GM23338 (cell line): Measurements from ENCODE around the gene GPR139. TPM values are rescaled to one million over a fixed set of nuclear protein-coding genes. Genes with fewer than 3 reads are reported as not detected.

Experiments
- ATAC-seq: fragments of 200-7000 bp; cut with Tn5 transposase; 3 replicates; pipeline ENCODE4 v1.9.1; 2020
- DNase-seq: peaks from one replicate; pipeline ENCODE4 v3.0.0-alpha.2; 2015; ENCODE audit warnings: low spot score
- H2AFZ ChIP-seq: fragments of 200-600 bp; sonication (generic); 2 replicates; pipeline ENCODE4 v1.8.0; 2016; ENCODE audit warnings: antibody characterized with exemption, mild to moderate bottlenecking, moderate library complexity
- H3F3A ChIP-seq: fragments of 200-600 bp; sonication (generic); replicated peaks from 2 replicates; pipeline ENCODE4 v1.8.0; 2017; ENCODE audit warnings: antibody characterized with exemption, mixed run types, low read depth
- H3K27ac ChIP-seq: fragments of 200-600 bp; sonication (generic); 2 replicates; pipeline ENCODE4 v1.6.1; 2016; ENCODE audit warnings: low read depth
- H3K27me3 ChIP-seq: fragments of 200-600 bp; sonication (generic); 2 replicates; pipeline ENCODE4 v1.8.0; 2016; ENCODE audit warnings: mild to moderate bottlenecking, mixed run types, moderate library complexity; ENCODE audit not compliant: insufficient read depth
- H3K36me3 ChIP-seq: fragments of 200-600 bp; sonication (generic); 2 replicates; pipeline ENCODE4 v1.8.0; 2016; ENCODE audit warnings: mild to moderate bottlenecking; ENCODE audit not compliant: insufficient read depth
- H3K4me1 ChIP-seq: fragments of 200-600 bp; sonication (generic); 2 replicates; pipeline ENCODE4 v1.8.0; 2016; ENCODE audit warnings: mild to moderate bottlenecking, moderate library complexity; ENCODE audit not compliant: insufficient read depth
- H3K4me2 ChIP-seq: fragments of 200-600 bp; sonication (generic); 2 replicates; pipeline ENCODE4 v1.7.1; 2017; ENCODE audit warnings: mixed run types
- H3K4me3 ChIP-seq: fragments of 200-600 bp; sonication (generic); 2 replicates; pipeline ENCODE4 v1.6.1; 2016; ENCODE audit warnings: mixed run types
- H3K79me2 ChIP-seq: fragments of 200-600 bp; sonication (generic); replicated peaks from 2 replicates; pipeline ENCODE4 v1.8.0; 2017; ENCODE audit warnings: mild to moderate bottlenecking; ENCODE audit not compliant: insufficient read depth
- H3K9me2 ChIP-seq: fragments of 200-600 bp; sonication (generic); 2 replicates; pipeline ENCODE4 v1.8.0; 2017; ENCODE audit not compliant: insufficient read depth
- H4K20me1 ChIP-seq: fragments of 200-600 bp; sonication (generic); replicated peaks from 2 replicates; pipeline ENCODE4 v1.8.0; 2017; ENCODE audit warnings: mild to moderate bottlenecking; ENCODE audit not compliant: insufficient read depth
- H3K27ac Mint-ChIP-seq: 2 replicates; pipeline ENCODE4 v1.8.0; 2020; ENCODE audit warnings: inconsistent platforms, mild to moderate bottlenecking, moderate library complexity, mixed read lengths
- H3K27me3 Mint-ChIP-seq: 3 replicates; pipeline ENCODE4 v1.8.0; 2022; ENCODE audit warnings: low read depth, mild to moderate bottlenecking, moderate library complexity, mixed read lengths, inconsistent platforms; ENCODE audit not compliant: insufficient read depth, poor library complexity
- H3K36me3 Mint-ChIP-seq: 3 replicates; pipeline ENCODE4 v1.8.0; 2021; ENCODE audit warnings: low read depth, mild to moderate bottlenecking, inconsistent platforms, moderate library complexity, mixed read lengths
- H3K4me1 Mint-ChIP-seq: 3 replicates; pipeline ENCODE4 v1.8.0; 2020; ENCODE audit warnings: mild to moderate bottlenecking, inconsistent platforms, mixed read lengths
- H3K4me3 Mint-ChIP-seq: 3 replicates; pipeline ENCODE4 v1.8.0; 2021; ENCODE audit warnings: moderate library complexity, mild to moderate bottlenecking, inconsistent platforms, mixed read lengths
- H3K9me3 Mint-ChIP-seq: 3 replicates; pipeline ENCODE4 v1.8.0; 2020; ENCODE audit warnings: moderate library complexity, mild to moderate bottlenecking, inconsistent platforms, mixed read lengths
- CTCF ChIP-seq, 2 experiments: fragments of 200-600 bp in 1 of 2; sonication (generic) in 1 of 2; conservative IDR thresholded peaks; 2 replicates each; pipeline versions ENCODE4 v1.5.1 to v1.6.1; 2016 to 2017; ENCODE audit warnings: antibody characterized with exemption in 2 of 2, low read depth in 2 of 2, mild to moderate bottlenecking in 2 of 2, moderate library complexity in 1 of 2
- EZH2 ChIP-seq: fragments of 200-600 bp; sonication (generic); IDR thresholded peaks from one replicate; pipeline ENCODE4 v1.8.0; 2017; ENCODE audit warnings: antibody characterized with exemption, mild to moderate bottlenecking, low read depth; ENCODE audit not compliant: unreplicated experiment
- EZH2phosphoT487 ChIP-seq: fragments of 200-600 bp; sonication (generic); IDR thresholded peaks from one replicate; pipeline ENCODE4 v1.8.1; 2018; ENCODE audit warnings: antibody characterized with exemption; ENCODE audit not compliant: unreplicated experiment
- JUNB ChIP-seq: IDR thresholded peaks from one replicate; pipeline ENCODE4 v1.6.1; 2016; ENCODE audit warnings: antibody characterized with exemption; ENCODE audit not compliant: unreplicated experiment
- NANOG ChIP-seq: IDR thresholded peaks from 2 replicates; pipeline ENCODE4 v1.6.1; 2016; ENCODE audit warnings: antibody characterized with exemption, borderline replicate concordance
- POLR2AphosphoS5 ChIP-seq: IDR thresholded peaks from 2 replicates; pipeline ENCODE4 v1.6.1; 2016; ENCODE audit warnings: antibody characterized with exemption, low read depth
- REST ChIP-seq: IDR thresholded peaks from one replicate; pipeline ENCODE4 v1.6.1; 2018; ENCODE audit warnings: antibody characterized with exemption; ENCODE audit not compliant: unreplicated experiment
- STAT1 ChIP-seq: IDR thresholded peaks from one replicate; pipeline ENCODE4 v1.6.1; 2016; ENCODE audit warnings: antibody characterized with exemption; ENCODE audit not compliant: unreplicated experiment
- ZNF114 ChIP-seq: fragments of 250-450 bp; sonication (Bioruptor Pico); IDR thresholded peaks from 2 replicates; pipeline ENCODE4 v1.5.0; 2020; ENCODE audit warnings: mild to moderate bottlenecking, moderate library complexity
- ZNF331 ChIP-seq: fragments of 250-450 bp; sonication (Bioruptor Pico); IDR thresholded peaks from 2 replicates; pipeline ENCODE4 v1.5.0; 2020; ENCODE audit warnings: low read depth, mild to moderate bottlenecking, moderate library complexity
- polyA plus RNA-seq: library from polyadenylated mRNA; unstranded; fragments of >200 nt; fragmentation: Nextera tagmentation; extraction: Ambion mirVana; gene quantifications from 2 replicates; pipeline ENCODE4 v1.2.1, GENCODE V29; 2016
- total RNA-seq: library from RNA; depleted of rRNA; stranded (reverse); fragments of >200 nt; shearing (Covaris generic); gene quantifications from 2 replicates; pipeline ENCODE4 v1.2.3, GENCODE V29; 2014

Gene GPR139
- total and polyA plus RNA-seq, 2 experiments from 2014 or later, result 0.66 to 2.3 TPM

DNA sequence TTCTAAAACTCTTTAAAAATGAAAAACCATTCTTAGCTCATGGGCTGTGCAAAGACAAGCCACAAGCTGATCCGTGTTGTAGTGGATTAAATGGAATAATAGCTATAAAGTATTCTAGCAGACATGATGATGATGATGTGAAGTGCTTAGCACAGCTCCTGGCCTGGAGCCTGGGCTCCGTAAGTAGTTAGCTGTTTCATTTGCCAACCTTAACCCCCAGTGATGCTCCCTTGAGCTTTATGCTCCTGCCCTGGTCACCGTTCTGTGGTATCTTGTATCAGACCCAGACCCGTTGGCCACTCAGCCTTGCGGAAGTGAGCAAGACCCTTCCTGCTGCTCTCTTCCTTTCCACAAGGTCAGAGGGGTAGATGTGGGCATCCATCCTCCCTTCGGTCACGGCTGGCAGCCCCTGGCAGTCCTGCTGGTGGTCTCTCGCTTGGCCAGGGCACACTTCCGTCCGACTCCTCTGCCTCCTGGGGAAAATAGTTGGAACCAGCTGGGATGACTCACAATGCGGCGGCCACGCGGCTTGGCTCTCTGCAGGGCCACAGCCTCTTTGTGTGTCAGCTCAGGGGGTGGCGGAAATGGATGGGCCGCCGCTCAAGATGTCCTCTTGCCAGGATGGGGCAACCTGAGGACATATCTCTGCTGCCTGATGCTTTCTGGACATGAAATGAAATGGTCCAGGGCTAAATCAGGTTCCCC is 79.1 kb downstream of the GPR139 start:
- DNase-seq (no peak), ATAC-seq (no peak)
- Histone ChIP-seq H3K79me2 (no peaks in the 10 kb centered on the region), H3F3A (no peaks in the 10 kb centered on the region), H3K36me3 (no peaks in the 10 kb centered on the region), H3K4me2 (no peak overlapping the region), H3K27ac (no peak overlapping the region), H3K27me3 (no peaks in the 10 kb centered on the region), H3K4me1 (no peaks in the 10 kb centered on the region), H4K20me1 (no peaks in the 10 kb centered on the region), H3K9me2 (peaks cover 10% of the 10 kb centered on the region; the same call in 1 of the 2 replicates), H2AFZ (no peak overlapping the region), H3K4me3 (no peak overlapping the region)
- no peaks in the 10 kb centered on the region for H3K27me3 Mint-ChIP-seq
- H3K27ac Mint-ChIP-seq, result no peak overlapping the region
- peaks cover 7% of the 10 kb centered on the region for H3K4me1 Mint-ChIP-seq
- no peak for TF ChIP-seq EZH2phosphoT487
- H3K9me3 Mint-ChIP-seq, result no peaks in the 10 kb centered on the region; the same call in 2 of the 3 replicates
- H3K4me3 Mint-ChIP-seq, result no peak overlapping the region
- no peaks in the 10 kb centered on the region for H3K36me3 Mint-ChIP-seq

GRCh38 chr16:19991614-19992013 is 82.1 kb downstream of the GPR139 start:
- 0 out of 3 replicates have a peak, but pooled peaks cover 2% of the 10 kb centered on the region for H3K36me3 Mint-ChIP-seq
- H3F3A ChIP-seq, result no peaks in the 10 kb centered on the region
- no peaks in the 10 kb centered on the region for H3K27me3 Mint-ChIP-seq
- TF ChIP-seq EZH2phosphoT487, result no peak
- TF ChIP-seq POLR2AphosphoS5, result no peak
- TF ChIP-seq EZH2, result no peak
- TF ChIP-seq ZNF114 (CRISPR knock-in tag), result no peak
- no peak for TF ChIP-seq JUNB
- TF ChIP-seq STAT1, result no peak
- TF ChIP-seq CTCF (conservative IDR thresholded peaks at IDR 0.05; ENCODE audit: low read depth in 2 of 2), result peak; percentile 47
- TF ChIP-seq ZNF331 (CRISPR knock-in tag), result no peak
- no peak overlapping the region for H3K27ac Mint-ChIP-seq
- peaks cover 10% of the 10 kb centered on the region; the same call in 1 of the 2 replicates for H3K9me2 ChIP-seq
- DNase-seq (peak; percentile 41), ATAC-seq (peak; percentile 81)
- no peaks in the 10 kb centered on the region; the same call in 2 of the 3 replicates for H3K9me3 Mint-ChIP-seq
- H3K4me3 ChIP-seq, result no peak overlapping the region
- no peaks in the 10 kb centered on the region for H4K20me1 ChIP-seq
- no peak overlapping the region for H3K4me3 Mint-ChIP-seq
- no peaks in the 10 kb centered on the region for H3K36me3 ChIP-seq
- peaks cover 7% of the 10 kb centered on the region for H3K4me1 Mint-ChIP-seq
- H3K4me2 ChIP-seq, result peak overlapping the region; percentile 26; the same call in 1 of the 2 replicates
- H3K4me1 ChIP-seq, result no peaks in the 10 kb centered on the region
- no peaks in the 10 kb centered on the region for H3K79me2 ChIP-seq
- no peaks in the 10 kb centered on the region for H3K27me3 ChIP-seq
- peak overlapping the region; percentile 99 for H2AFZ ChIP-seq
- H3K27ac ChIP-seq, result no peak overlapping the region

DNA sequence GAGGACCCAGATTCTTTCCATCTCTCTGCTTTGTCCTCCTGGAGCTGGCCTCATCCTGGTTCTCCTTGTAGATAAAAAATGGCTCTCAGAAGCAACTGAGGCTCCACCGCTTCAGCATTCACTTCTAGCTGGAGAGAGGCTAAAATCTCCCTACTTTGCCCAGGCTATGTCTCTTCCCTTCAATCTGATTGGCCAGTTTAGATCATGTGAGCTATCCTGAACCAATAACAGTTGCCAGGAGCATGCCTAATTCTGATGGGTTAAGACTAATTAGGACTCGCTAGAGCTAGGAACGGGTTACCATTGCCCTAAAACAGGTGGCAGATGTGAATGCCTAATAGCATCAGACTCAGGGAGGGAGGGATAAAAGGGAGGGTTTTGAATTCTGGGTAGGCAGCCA is 89.6 kb downstream of the GPR139 start:
- peaks cover 12% of the 10 kb centered on the region; the same call in 1 of the 2 replicates for H3K4me1 ChIP-seq
- H3K27me3 ChIP-seq, result no peaks in the 10 kb centered on the region
- H3K4me3 ChIP-seq, result no peak overlapping the region
- no peak overlapping the region for H3K4me3 Mint-ChIP-seq
- DNase-seq (no peak), ATAC-seq (no peak)
- H3F3A ChIP-seq, result no peaks in the 10 kb centered on the region
- peaks cover 19% of the 10 kb centered on the region for H3K4me1 Mint-ChIP-seq
- H4K20me1 ChIP-seq, result no peaks in the 10 kb centered on the region
- no peak overlapping the region for H2AFZ ChIP-seq
- no peaks in the 10 kb centered on the region for H3K79me2 ChIP-seq
- peaks cover 5% of the 10 kb centered on the region for H3K27me3 Mint-ChIP-seq
- peaks cover 2% of the 10 kb centered on the region; the same call in 1 of the 3 replicates for H3K36me3 Mint-ChIP-seq
- no peaks in the 10 kb centered on the region for H3K9me3 Mint-ChIP-seq
- no peak overlapping the region for H3K4me2 ChIP-seq
- no peaks in the 10 kb centered on the region for H3K9me2 ChIP-seq
- H3K27ac ChIP-seq, result no peak overlapping the region
- no peaks in the 10 kb centered on the region for H3K36me3 ChIP-seq
- no peak overlapping the region for H3K27ac Mint-ChIP-seq
- TF ChIP-seq ZNF331 (CRISPR knock-in tag), result no peak
- TF ChIP-seq EZH2, result no peak
- no peak for TF ChIP-seq STAT1
- no peak for TF ChIP-seq REST
- no peak for TF ChIP-seq NANOG
